Spleen (tissue), 7 donors: ENCODE results near the gene CAND2.

Experiments used
- POLR2A ChIP-seq, 3 donors: fragments of 450-650 bp; IDR thresholded peaks; one replicate each; pipeline ENCODE4 v1.5.1; 2017; ENCODE audit warnings: antibody characterized with exemption in 3 of 3, mild to moderate bottlenecking in 1 of 3
- TF ChIP-seq, protein P1 (sequence below), 11 experiments: fragments of 200-600 bp in 7 of 11; fragments of 450-650 bp in 4 of 11; sonication (generic) in 4 of 11; IDR thresholded peaks in 8 of 11; conservative IDR thresholded peaks in 3 of 11; 1 replicate in 7 of 11; 2 replicates in 4 of 11; pipeline versions ENCODE4 v1.4.0 to v1.8.0; 2016 to 2021; ENCODE audit warnings: antibody characterized with exemption in 11 of 11, inconsistent platforms in 4 of 11, mild to moderate bottlenecking in 1 of 11
- donor health status: DM: no; HTN: no; CAD: no; lungs with moderate emphysema.
- donor health status: DM: no; HTN: no; CAD: no.
- donor health status: DM: no; HTN: no; CAD: no.

DNA sequence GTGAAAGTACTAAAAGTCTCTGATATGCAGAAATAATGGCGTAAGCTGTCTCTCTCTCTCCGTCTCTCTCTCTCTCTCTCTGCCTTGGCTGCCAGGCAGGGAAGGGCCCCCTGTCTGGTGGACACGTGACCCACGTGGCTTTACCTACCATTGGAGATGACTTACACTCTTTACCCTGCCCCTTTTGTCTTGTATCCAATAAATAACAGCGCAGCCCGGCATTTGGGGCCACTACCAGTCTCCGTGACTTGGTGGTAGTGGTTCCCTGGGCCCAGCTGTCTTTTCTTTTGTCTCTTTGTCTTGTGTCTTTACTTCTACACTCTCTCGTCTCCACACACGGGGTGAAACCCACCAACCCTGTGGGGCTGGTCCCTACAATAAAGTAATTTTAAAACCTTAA lies 25.2 kb upstream of the CAND2 start:
- TF ChIP-seq, protein P1, sequence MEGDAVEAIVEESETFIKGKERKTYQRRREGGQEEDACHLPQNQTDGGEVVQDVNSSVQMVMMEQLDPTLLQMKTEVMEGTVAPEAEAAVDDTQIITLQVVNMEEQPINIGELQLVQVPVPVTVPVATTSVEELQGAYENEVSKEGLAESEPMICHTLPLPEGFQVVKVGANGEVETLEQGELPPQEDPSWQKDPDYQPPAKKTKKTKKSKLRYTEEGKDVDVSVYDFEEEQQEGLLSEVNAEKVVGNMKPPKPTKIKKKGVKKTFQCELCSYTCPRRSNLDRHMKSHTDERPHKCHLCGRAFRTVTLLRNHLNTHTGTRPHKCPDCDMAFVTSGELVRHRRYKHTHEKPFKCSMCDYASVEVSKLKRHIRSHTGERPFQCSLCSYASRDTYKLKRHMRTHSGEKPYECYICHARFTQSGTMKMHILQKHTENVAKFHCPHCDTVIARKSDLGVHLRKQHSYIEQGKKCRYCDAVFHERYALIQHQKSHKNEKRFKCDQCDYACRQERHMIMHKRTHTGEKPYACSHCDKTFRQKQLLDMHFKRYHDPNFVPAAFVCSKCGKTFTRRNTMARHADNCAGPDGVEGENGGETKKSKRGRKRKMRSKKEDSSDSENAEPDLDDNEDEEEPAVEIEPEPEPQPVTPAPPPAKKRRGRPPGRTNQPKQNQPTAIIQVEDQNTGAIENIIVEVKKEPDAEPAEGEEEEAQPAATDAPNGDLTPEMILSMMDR (IDR thresholded peaks at IDR 0.05 in 8 of 11, conservative IDR thresholded peaks at IDR 0.05 in 3 of 11), result no peak
- TF ChIP-seq POLR2A (IDR thresholded peaks at IDR 0.05), result no peak
